Glutamatergic neuron (in vitro differentiated cells): ENCODE results near the gene PLPP2. TPM values are rescaled to one million over a fixed set of nuclear protein-coding genes. Genes with fewer than 3 reads are reported as not detected.
A peak's percentile ranks its signal among the peaks of the same experiment; 100 is the strongest.

Experiments used
- DNase-seq: peaks from one replicate; pipeline ENCODE4 v3.0.0; 2022
- H3K27ac Mint-ChIP-seq: one replicate; pipeline ENCODE4 v1.8.0; 2020; ENCODE audit warnings: mild to moderate bottlenecking, mixed read lengths, inconsistent platforms; ENCODE audit not compliant: unreplicated experiment
- H3K27me3 Mint-ChIP-seq: one replicate; pipeline ENCODE4 v1.8.0; 2020; ENCODE audit warnings: mild to moderate bottlenecking, moderate library complexity, mixed read lengths, inconsistent platforms; ENCODE audit not compliant: unreplicated experiment
- H3K36me3 Mint-ChIP-seq: one replicate; pipeline ENCODE4 v1.8.0; 2020; ENCODE audit warnings: mild to moderate bottlenecking, mixed read lengths, inconsistent platforms; ENCODE audit not compliant: unreplicated experiment
- H3K4me1 Mint-ChIP-seq: one replicate; pipeline ENCODE4 v1.8.0; 2020; ENCODE audit warnings: mild to moderate bottlenecking, low read depth, mixed read lengths, inconsistent platforms; ENCODE audit not compliant: unreplicated experiment
- H3K4me3 Mint-ChIP-seq: one replicate; pipeline ENCODE4 v1.8.0; 2020; ENCODE audit warnings: mild to moderate bottlenecking, mixed read lengths, inconsistent platforms; ENCODE audit not compliant: unreplicated experiment
- H3K9me3 Mint-ChIP-seq: one replicate; pipeline ENCODE4 v1.8.0; 2020; ENCODE audit warnings: mild to moderate bottlenecking, moderate library complexity, mixed read lengths, inconsistent platforms; ENCODE audit not compliant: unreplicated experiment
- total RNA-seq: library from RNA; stranded (reverse); fragmentation: NEBNext Ultra II Directional; extraction: Animal tissue kit (Norgen Biotek cat#: 25700); gene quantifications from one replicate; pipeline ENCODE4 v1.2.1, GENCODE V29; 2021; ENCODE audit not compliant: unreplicated experiment
- TF ChIP-seq, protein P1 (sequence below): fragments of 200-600 bp; sonication (generic); IDR thresholded peaks from one replicate; pipeline ENCODE4 v1.5.0; 2021; ENCODE audit not compliant: partially characterized antibody, unreplicated experiment

PLPP2 gene
- total RNA-seq, 1 donor from 2014 or later: 0.64 TPM

DNA sequence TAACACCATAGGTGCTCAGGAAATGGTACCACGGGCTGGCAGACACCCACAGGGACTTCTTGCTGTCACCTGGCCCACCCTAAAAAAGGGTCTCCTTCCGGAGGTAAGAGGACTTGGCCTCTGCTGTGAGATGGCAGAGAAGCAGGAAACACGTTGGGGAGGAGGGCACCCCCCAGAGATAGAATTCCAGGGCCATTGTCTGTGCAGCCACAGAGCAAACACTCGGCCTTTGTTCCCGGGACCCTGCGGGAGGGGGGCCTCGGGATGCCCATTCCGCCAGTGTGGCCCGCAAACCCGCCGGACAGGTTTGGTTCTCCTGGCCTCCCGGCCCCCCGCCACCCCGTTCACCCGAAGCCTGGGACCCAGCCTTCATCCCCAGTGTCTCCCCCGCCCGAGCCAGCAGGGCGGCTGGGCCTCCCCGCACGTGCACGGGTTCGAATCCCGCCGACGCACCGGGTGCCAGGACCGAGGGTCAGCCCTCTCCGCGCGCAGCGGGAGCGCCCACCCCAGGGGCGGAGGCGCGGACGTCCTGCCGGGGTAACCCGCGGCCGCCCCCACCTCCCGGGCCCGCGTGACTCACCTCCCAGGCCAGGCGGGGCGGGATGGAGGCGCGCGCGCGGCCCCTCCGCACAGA is 714 bp downstream of the PLPP2 start:
- Mint-ChIP-seq H3K4me1 (no peaks in the 10 kb centered on the region), H3K4me3 (no peak overlapping the region), H3K27ac (no peak overlapping the region), H3K36me3 (no peaks in the 10 kb centered on the region), H3K27me3 (peaks cover 18% of the 10 kb centered on the region), H3K9me3 (peaks cover 2% of the 10 kb centered on the region)
- no peak for DNase-seq
- TF ChIP-seq, protein P1, sequence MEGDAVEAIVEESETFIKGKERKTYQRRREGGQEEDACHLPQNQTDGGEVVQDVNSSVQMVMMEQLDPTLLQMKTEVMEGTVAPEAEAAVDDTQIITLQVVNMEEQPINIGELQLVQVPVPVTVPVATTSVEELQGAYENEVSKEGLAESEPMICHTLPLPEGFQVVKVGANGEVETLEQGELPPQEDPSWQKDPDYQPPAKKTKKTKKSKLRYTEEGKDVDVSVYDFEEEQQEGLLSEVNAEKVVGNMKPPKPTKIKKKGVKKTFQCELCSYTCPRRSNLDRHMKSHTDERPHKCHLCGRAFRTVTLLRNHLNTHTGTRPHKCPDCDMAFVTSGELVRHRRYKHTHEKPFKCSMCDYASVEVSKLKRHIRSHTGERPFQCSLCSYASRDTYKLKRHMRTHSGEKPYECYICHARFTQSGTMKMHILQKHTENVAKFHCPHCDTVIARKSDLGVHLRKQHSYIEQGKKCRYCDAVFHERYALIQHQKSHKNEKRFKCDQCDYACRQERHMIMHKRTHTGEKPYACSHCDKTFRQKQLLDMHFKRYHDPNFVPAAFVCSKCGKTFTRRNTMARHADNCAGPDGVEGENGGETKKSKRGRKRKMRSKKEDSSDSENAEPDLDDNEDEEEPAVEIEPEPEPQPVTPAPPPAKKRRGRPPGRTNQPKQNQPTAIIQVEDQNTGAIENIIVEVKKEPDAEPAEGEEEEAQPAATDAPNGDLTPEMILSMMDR: no peak

GRCh38 chr19:289651-290371 is 1.4 kb downstream of the PLPP2 start:
- no peak overlapping the region for H3K27ac Mint-ChIP-seq
- H3K36me3 Mint-ChIP-seq: no peaks in the 10 kb centered on the region
- peaks cover 16% of the 10 kb centered on the region for H3K27me3 Mint-ChIP-seq
- no peaks in the 10 kb centered on the region for H3K4me1 Mint-ChIP-seq
- TF ChIP-seq, protein P1: no peak
- peaks cover 2% of the 10 kb centered on the region for H3K9me3 Mint-ChIP-seq
- DNase-seq: no peak
- peak overlapping the region; percentile 11 for H3K4me3 Mint-ChIP-seq

DNA sequence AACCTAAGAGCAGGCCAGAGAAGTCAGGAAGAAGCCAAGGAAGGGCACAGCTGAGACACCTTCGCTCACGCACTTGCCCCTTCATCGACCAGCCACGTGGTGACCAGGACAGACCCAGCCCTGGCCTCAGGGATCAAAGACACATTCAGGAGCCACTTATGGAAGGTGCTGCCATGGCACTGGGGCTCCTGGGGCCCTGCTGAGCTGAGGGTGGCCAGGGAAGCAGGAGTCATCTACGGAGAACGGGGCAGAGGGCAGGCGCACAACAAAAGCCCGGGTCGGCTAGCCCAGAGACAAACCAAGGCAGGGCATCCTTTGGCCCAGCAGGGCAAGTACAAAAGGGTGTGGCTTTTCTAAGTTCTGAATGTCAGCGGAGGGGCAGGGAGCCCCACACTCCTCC is 2.3 kb downstream of the PLPP2 start:
- no peak overlapping the region for H3K4me3 Mint-ChIP-seq
- peaks cover 2% of the 10 kb centered on the region for H3K9me3 Mint-ChIP-seq
- DNase-seq: no peak
- no peaks in the 10 kb centered on the region for H3K4me1 Mint-ChIP-seq
- no peak overlapping the region for H3K27ac Mint-ChIP-seq
- no peaks in the 10 kb centered on the region for H3K36me3 Mint-ChIP-seq
- TF ChIP-seq, protein P1: no peak
- H3K27me3 Mint-ChIP-seq: peaks cover 16% of the 10 kb centered on the region

DNA sequence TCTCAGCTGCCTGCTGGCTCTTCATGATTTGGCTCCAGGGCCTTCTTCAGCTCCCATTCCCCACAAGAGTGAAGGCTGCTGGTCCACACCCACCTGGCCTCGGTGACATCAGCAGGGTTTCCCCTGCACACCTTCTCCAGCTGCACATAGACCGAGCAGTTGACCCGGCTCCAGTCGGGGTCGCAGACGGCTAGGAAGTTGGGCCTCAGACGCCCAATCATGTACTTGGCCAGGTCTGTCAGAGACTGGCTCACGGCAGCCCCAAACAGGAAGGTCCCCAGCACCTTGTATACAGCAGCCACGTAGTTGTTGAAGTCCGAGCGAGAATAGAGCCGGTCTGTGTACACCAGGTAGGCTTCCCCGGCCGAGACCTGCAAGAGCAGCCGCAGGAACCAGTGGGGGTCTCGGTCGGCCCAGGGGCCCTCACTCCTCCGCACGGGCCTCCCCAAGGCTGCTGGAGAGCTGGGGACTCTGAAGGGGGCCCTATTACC is 3.8 kb downstream of the PLPP2 start:
- Mint-ChIP-seq H3K4me1 (no peaks in the 10 kb centered on the region), H3K27me3 (peaks cover 13% of the 10 kb centered on the region), H3K36me3 (no peaks in the 10 kb centered on the region), H3K27ac (no peak overlapping the region), H3K9me3 (no peaks in the 10 kb centered on the region), H3K4me3 (no peak overlapping the region)
- no peak for DNase-seq
- TF ChIP-seq, protein P1: no peak

- Mint-ChIP-seq H3K36me3 (no peaks in the 10 kb centered on the region), H3K27ac (no peak overlapping the region), H3K27me3 (peaks cover 3% of the 10 kb centered on the region), H3K4me3 (no peak overlapping the region), H3K4me1 (peaks cover 5% of the 10 kb centered on the region), H3K9me3 (no peaks in the 10 kb centered on the region)
- TF ChIP-seq, protein P1: no peak
- no peak for DNase-seq
Measured at GRCh38 chr19:283395-283794, 7.8 kb downstream of the PLPP2 start.
